ENCODE results near the gene CRELD2.
A peak's percentile ranks its signal among the peaks of the same experiment; 100 is the strongest.

The CRELD2 gene

DNA sequence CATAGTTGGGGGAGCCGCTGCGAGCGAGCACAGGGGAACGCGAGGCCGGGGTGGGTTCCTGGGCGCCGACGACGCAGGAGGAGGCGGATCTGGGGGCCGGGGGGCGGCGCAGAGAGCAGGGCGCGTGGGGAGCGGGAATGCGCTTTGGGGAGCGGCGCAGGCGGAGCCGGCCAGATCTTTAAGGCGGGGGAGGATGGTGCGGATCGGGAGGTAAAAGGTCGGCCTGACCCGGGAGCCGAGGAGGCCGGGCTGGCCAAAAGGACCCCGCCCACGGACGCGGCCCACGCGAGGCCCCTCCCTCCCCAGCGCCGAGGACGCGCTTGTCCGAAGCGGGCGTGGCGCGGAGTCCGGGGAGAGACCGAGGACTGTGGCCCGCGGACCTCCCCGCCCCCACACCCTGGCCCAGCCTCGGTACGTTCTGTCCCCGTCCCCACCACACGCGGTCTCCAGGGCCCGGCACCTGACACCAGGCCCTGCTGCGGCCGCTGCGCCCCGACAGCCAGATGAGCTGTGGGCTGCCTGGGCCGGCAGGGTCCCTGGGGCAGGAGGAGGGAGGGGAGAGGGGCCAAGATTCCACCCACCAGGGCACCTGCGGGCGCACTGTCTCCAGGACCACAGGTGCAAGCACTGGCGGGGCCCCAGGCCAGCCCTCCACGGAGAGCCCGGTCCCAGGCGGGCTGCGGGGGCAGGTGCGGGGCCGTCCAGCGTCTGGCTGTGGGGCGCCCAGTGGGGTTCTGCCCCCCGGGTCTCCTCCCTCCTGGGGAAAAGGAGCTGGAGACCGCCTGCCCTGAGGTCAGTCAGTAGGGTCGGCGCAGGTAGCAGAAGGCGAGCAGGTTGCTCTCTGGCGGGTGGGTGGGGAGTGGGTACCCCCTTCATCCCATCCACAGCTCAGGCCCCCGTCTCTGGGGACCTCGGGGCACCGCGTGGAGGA is 53.1 kb downstream of the CRELD2 start:
- Histone ChIP-seq H3K27ac (peak overlapping the region; percentile 57; the same call in 1 of the 2 replicates), H3K9me3 (ENCODE audit: low read depth, low read length) (no peaks in the 10 kb centered on the region), H3K4me3 (peak overlapping the region; percentile 47; the same call in 1 of the 2 replicates), H3K9ac (ENCODE audit: insufficient read length) (peak overlapping the region; percentile 59), H3K36me3 (ENCODE audit: insufficient read depth, low read length) (no peaks in the 10 kb centered on the region)
- DNase-seq (ENCODE audit: low read depth, low spot score) = no peak
- TF ChIP-seq POLR2AphosphoS5 (IDR thresholded peaks at IDR 0.05; ENCODE audit: borderline replicate concordance, low read depth, low read length) (no peak; the same call in 1 of the 2 replicates), FOXP2 (optimal IDR thresholded peaks at IDR 0.05; ENCODE audit: control extremely low read depth, extremely low read length, insufficient read depth) (no peak), EZH2 (IDR thresholded peaks at IDR 0.05) (no peak)

DNA sequence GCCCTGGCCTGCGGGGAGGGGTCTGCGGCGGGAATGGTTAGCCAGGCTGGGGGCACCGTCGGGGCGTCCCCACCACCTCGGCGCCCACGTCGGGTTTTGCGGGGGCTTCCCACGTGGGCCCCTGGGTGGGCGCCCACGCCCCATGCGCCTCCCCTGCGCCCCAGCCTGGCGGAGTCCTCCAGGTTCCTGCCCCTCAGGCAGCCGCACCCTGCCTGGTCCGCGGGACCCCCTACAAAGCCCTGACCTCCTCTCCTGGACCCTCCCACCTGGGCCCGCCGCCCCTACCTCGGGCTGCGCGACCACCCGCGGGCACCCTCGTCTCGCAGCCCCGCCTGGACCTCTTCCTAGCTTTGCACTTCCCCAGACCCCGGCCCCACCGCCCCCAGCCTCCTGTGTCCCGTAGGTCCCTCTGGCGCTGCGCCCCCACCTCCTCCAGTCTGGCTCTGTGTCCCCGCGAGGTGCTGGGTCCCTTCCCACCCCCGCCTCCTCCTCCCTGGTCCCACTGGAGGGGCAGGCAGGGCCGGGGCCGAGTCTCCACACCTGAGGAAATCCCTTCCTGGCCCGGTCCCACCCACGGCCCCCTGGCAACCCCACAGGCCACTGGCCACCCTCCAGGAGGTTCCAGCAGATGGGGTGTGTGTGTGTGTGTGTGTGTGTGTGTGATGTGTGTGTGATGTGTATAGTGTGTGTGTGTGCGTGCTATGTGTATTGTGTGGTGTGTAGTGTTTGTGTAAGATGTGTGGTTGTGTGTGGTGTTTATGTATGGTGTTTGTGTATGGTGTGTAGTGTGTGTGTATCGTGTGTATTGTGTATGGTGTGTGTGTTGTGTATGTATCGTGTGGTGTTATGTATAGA is 54.0 kb downstream of the CRELD2 start:
- Histone ChIP-seq H3K9me3 (ENCODE audit: low read depth, low read length) (no peaks in the 10 kb centered on the region), H3K9ac (ENCODE audit: insufficient read length) (no peak overlapping the region), H3K4me3 (no peak overlapping the region), H3K36me3 (ENCODE audit: insufficient read depth, low read length) (no peaks in the 10 kb centered on the region), H3K27ac (no peak overlapping the region)
- DNase-seq (ENCODE audit: low read depth, low spot score) = no peak
- no peak for TF ChIP-seq POLR2AphosphoS5 (IDR thresholded peaks at IDR 0.05; ENCODE audit: borderline replicate concordance, low read depth, low read length)
- no peak for TF ChIP-seq FOXP2 (optimal IDR thresholded peaks at IDR 0.05; ENCODE audit: control extremely low read depth, extremely low read length, insufficient read depth)
- no peak for TF ChIP-seq EZH2 (IDR thresholded peaks at IDR 0.05)

DNA sequence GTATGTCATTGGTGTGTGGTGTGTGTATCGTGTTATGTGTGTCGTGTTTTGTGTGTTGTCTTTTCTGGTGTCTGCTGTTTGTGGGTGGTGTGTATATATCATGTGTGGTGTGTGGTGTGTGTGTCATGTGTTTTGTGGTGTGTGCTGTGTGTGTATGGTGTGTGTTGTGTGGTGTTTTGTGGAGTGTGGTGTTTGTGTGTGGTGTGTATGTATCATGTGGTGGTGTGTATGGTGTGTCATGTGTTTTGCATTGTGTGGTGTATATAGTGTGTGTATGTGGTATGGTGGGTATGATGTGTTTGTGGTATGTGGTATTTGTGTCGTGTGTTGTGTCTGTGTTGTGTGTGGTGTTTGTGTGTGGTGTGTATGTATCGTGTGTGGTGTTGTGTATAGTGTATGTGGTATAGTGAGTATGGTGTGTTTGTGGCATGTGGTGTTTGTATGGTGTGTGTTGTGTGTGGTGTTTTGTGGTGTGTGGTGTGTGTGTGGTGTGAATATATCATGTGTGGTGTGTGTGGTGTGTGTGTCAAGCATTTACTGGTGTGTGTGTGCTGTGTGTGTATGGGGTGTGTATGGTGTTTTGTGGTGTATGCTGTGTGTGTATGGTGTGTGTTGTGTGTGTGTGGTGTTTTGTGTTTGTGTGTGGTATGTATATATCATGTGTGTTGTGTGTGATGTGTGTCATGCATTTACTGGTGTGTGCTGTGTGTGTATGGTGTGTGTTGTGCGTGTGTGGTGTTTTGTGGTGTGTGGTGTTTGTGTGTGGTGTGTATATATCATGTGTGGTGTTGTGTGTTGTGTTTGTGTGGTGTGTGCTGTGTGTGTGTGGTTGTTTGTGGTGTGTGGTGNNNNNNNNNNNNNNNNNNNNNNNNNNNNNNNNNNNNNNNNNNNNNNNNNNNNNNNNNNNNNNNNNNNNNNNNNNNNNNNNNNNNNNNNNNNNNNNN is 54.9 kb downstream of the CRELD2 start:
- no peak for DNase-seq (ENCODE audit: low read depth, low spot score)
- H3K9ac ChIP-seq (ENCODE audit: insufficient read length) = no peak overlapping the region
- H3K36me3 ChIP-seq (ENCODE audit: insufficient read depth, low read length) = no peaks in the 10 kb centered on the region
- no peak for TF ChIP-seq POLR2AphosphoS5 (IDR thresholded peaks at IDR 0.05; ENCODE audit: borderline replicate concordance, low read depth, low read length)
- TF ChIP-seq FOXP2 (optimal IDR thresholded peaks at IDR 0.05; ENCODE audit: control extremely low read depth, extremely low read length, insufficient read depth) = no peak
- no peak for TF ChIP-seq EZH2 (IDR thresholded peaks at IDR 0.05)
- H3K9me3 ChIP-seq (ENCODE audit: low read depth, low read length) = no peaks in the 10 kb centered on the region
- no peak overlapping the region for H3K4me3 ChIP-seq
- no peak overlapping the region for H3K27ac ChIP-seq

DNA sequence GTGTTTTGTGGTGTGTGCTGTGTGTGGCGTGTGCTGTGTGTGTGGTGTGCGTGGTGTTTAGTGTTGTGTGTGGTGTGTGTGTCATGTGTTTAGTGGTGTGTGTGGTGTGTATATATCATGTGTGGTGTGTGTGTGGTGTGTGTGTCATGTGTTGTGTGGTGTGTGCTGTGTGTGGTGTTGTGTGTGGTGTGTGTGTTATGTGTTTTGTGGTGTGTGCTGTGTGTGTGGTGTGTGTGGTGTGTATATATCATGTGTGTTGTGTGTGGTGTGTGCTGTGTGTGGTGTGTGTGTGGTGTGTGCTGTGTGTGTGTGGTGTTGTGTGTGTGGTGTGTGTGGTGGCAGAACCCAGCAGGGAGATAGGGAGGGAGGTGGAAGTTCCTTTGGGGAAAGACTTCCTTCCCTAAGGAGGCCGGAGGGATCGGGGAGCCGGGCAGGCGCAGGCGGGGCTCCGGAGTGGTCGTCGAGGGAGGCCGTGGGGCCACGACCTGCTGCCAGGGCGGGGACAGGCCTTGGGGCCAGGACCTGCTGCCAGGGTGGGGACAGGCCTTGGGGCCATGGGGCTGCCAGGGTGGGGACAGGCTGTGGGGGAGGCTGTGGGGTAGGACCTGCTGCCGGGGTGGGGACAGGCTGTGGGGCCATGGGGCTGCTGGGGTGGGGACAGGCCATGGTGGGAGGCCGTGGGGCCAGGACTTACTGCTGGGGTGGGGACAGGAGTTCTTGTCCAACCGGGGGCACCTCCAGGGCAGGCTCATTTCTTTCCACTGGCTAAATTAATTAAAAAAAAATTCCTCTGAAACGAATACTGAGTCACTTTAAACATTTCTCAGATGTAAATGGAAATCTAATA is 57.3 kb downstream of the CRELD2 start:
- Histone ChIP-seq H3K9me3 (ENCODE audit: low read depth, low read length) (peaks cover 3% of the 10 kb centered on the region), H3K36me3 (ENCODE audit: insufficient read depth, low read length) (no peaks in the 10 kb centered on the region), H3K27ac (peak overlapping the region; percentile 69), H3K4me3 (no peak overlapping the region), H3K9ac (ENCODE audit: insufficient read length) (no peak overlapping the region)
- no peak for DNase-seq (ENCODE audit: low read depth, low spot score)
- TF ChIP-seq FOXP2 (optimal IDR thresholded peaks at IDR 0.05; ENCODE audit: control extremely low read depth, extremely low read length, insufficient read depth) (no peak), POLR2AphosphoS5 (IDR thresholded peaks at IDR 0.05; ENCODE audit: borderline replicate concordance, low read depth, low read length) (no peak), EZH2 (IDR thresholded peaks at IDR 0.05) (no peak)

DNA sequence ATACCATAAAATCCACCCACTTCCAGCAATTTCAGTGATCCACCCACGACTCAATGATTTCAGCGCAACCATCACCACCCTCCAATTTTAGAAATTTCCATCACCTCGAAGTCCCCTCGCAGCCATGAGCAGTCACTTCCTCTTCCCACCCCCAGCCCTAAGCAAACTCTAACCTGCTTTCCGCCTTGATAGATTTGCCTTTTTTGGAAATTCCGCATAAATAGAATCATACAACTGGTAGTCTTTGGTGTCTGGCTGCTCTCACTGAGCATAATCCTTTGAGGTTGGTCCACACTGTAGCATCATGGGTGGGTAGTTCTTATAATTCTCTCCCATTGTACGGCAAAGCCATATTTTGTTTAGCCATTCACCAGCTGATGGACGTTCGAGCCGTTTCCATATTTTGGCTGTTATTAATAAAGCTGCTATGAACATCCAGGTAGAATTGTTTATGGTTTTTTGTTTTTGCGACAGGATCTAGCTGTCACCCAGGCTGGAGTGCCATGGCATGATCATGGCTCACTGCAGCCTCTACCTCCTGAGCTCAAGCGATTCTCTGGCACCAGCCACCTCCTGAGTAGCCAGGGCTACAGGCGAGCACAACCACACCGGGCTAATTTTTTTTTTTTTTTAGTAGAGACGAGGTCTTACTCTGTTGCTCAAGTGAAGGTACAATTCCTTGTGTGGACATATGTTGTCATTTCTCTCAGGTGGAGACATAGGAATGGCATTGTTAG is 58.2 kb downstream of the CRELD2 start:
- H3K9ac ChIP-seq (ENCODE audit: insufficient read length) = no peak overlapping the region
- H3K36me3 ChIP-seq (ENCODE audit: insufficient read depth, low read length) = no peaks in the 10 kb centered on the region
- DNase-seq (ENCODE audit: low read depth, low spot score) = no peak
- H3K9me3 ChIP-seq (ENCODE audit: low read depth, low read length) = peaks cover 3% of the 10 kb centered on the region
- peak overlapping the region; percentile 69 for H3K27ac ChIP-seq
- no peak overlapping the region for H3K4me3 ChIP-seq
- no peak for TF ChIP-seq FOXP2 (optimal IDR thresholded peaks at IDR 0.05; ENCODE audit: control extremely low read depth, extremely low read length, insufficient read depth)
- TF ChIP-seq EZH2 (IDR thresholded peaks at IDR 0.05) = no peak
- TF ChIP-seq POLR2AphosphoS5 (IDR thresholded peaks at IDR 0.05; ENCODE audit: borderline replicate concordance, low read depth, low read length) = no peak

Measured in SK-N-MC (cell line).